Esophagus muscularis mucosa (tissue), 4 donors: ENCODE measurements around the gene ARV1.

Experiments used
- EP300 ChIP-seq: sonication (generic); formaldehyde crosslinking; IDR thresholded peaks from one replicate; pipeline ENCODE4 v1.6.1; 2017; ENCODE audit warnings: antibody characterized with exemption
- POLR2A ChIP-seq: fragments of 450-650 bp; IDR thresholded peaks from one replicate; pipeline ENCODE4 v1.6.1; 2017; ENCODE audit warnings: antibody characterized with exemption, moderate library complexity, mild to moderate bottlenecking, low read depth
- TF ChIP-seq, protein P1 (sequence below), 3 experiments: fragments of 200-600 bp in 2 of 3; fragments of 450-650 bp in 1 of 3; sonication (generic) in 2 of 3; IDR thresholded peaks; one replicate each; pipeline ENCODE4 v1.5.1; 2017 to 2019; ENCODE audit warnings: antibody characterized with exemption in 3 of 3, mild to moderate bottlenecking in 2 of 3, moderate library complexity in 1 of 3

- TF ChIP-seq EP300, result no peak
- TF ChIP-seq POLR2A, result no peak
- TF ChIP-seq, protein P1, sequence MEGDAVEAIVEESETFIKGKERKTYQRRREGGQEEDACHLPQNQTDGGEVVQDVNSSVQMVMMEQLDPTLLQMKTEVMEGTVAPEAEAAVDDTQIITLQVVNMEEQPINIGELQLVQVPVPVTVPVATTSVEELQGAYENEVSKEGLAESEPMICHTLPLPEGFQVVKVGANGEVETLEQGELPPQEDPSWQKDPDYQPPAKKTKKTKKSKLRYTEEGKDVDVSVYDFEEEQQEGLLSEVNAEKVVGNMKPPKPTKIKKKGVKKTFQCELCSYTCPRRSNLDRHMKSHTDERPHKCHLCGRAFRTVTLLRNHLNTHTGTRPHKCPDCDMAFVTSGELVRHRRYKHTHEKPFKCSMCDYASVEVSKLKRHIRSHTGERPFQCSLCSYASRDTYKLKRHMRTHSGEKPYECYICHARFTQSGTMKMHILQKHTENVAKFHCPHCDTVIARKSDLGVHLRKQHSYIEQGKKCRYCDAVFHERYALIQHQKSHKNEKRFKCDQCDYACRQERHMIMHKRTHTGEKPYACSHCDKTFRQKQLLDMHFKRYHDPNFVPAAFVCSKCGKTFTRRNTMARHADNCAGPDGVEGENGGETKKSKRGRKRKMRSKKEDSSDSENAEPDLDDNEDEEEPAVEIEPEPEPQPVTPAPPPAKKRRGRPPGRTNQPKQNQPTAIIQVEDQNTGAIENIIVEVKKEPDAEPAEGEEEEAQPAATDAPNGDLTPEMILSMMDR (IDR thresholded peaks at IDR 0.05), result no peak
These were observed 8.1 kb downstream of the ARV1 start for GRCh38 chr1:230986976-230987375.
